NCI-H510A (cell line): ENCODE results near the gene SMG9.

ENCODE experiments used
- DNase-seq: peaks from one replicate; lab custom pipeline; 2025; lab: John Stamatoyannopoulos, UW

Gene SMG9, protein sequence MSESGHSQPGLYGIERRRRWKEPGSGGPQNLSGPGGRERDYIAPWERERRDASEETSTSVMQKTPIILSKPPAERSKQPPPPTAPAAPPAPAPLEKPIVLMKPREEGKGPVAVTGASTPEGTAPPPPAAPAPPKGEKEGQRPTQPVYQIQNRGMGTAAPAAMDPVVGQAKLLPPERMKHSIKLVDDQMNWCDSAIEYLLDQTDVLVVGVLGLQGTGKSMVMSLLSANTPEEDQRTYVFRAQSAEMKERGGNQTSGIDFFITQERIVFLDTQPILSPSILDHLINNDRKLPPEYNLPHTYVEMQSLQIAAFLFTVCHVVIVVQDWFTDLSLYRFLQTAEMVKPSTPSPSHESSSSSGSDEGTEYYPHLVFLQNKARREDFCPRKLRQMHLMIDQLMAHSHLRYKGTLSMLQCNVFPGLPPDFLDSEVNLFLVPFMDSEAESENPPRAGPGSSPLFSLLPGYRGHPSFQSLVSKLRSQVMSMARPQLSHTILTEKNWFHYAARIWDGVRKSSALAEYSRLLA

DNA sequence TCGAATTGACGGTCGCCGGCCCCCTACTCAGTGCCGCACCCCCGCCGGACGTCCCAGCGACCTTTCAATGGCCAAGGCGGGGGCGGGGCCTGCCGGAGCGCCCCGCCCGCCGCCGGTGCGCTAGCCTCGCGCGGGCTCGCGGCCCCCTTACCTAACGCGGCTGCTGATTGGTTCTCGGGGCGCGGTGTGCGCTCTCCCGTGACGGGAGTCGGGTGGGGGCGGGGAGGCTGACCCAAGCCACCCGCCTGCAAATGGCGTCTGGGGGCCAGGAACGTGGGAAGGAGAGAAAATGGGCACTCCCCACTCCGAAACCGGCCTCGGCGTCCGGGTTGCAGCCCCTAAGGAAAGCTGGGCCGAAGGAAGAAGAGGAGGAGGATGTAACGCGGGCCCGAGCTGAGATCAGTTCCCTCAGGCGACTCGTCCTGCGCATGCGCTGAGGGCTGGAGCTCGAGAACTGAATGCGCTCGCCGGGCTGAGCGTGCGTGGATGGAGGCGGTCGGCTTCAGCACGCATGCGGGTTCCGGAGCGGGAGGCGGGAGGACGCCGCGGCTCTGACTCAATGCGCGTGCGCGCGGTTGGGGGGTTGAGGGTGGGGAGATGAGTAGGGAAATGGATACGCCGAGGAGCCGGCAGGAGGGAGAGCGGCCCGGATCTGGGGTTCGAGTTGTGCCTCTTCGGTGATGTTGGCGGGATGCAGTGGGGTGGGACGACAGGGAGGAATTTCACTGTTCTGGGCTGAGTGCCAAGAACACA, at the start of gene SMG9:
SMG9 (minus strand) TSS at position 460 of the 753 bp plus-strand sequence. CDS start 4,221 bp downstream, outside the sequence.
- DNase-seq: peak; percentile 88

- no peak for DNase-seq
These were observed 49.7 kb upstream of the SMG9 start for GRCh38 chr19:43804432-43804831.

DNA sequence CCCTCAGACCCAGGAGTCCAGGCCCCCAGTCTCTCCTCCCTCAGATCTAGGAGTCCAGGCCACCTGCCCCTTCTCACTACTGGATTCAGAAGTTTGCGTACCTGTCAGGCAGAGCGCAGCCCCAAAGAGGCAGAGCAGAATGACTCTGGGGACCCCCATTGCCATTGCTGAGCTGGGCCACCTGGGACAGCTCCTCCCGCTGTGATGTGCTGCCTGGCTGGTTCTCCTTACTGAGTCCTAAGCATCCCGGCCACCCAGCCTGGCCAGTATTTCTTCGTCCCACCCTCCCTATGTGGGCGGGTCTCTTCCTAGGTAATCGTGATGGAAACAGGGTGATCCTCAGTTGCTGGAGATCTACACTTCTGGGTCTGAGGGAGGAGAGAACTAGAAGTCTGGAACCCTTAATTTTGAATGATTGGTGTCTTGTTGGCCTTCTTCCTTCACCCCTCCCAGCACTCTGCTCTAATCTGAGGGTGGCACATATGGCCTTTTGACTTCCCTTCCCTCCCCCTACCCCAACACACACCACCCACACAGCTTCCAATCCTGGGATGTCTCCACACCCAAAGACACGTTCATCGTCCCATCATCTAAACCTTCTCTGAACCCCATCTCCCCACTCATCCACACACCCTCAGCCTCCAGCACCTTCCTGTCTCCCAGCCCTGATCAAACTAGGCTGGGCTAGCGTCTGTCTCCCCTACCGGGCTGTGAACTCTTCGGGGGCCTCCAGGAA, 47.6 kb upstream of the SMG9 start, which contains the start of gene LYPD5:
LYPD5 (minus strand) TSS at position 232 of the 736 bp plus-strand sequence; CDS start at position 165, 67 bp downstream.
- no peak for DNase-seq

GRCh38 chr19:43799502-43800142, 44.9 kb upstream of the SMG9 start:
- no peak for DNase-seq

DNA sequence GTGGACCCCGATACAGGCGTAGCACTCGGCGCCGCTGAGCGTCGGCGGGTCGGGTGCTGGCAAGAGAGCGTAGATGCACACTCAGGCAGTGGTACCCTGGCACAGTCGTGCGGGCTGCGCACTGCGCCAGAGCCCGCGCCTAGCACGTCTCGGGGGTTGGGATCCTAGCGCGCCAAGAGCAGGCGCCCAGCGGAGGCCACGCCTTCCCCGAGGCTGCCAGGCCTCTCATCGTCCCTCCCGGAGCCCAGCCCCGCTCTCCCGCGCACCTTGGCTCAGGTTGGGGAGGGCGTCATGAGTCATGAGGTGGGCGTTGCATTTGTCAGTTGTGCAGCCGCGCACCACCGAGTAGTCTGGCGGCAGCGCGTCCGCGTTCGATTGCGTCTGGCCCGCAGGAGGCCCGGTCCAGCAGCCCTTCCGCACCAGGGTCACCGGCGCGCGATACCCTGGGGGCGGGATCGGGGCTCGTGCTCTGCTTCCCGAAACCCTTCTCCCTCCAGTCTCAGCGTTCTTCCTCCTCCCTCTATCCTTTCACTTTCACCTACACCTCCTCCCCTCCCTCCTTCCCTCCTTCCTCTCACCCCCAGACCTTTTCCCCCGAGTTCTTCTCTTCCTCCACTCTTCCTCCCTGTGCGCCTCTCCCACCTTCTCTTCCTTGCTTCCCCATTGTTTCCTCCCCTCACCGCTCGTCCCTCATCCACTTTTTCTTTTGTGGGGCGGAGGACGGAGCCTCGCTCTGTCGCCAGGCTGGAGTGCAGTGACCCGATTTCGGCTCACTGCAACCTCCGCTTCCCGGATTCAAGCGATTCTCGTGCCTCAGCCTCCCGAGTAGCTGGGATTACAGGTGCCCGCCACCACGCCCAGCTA, 44.0 kb upstream of the SMG9 start:
- DNase-seq: peak; percentile 37

DNA sequence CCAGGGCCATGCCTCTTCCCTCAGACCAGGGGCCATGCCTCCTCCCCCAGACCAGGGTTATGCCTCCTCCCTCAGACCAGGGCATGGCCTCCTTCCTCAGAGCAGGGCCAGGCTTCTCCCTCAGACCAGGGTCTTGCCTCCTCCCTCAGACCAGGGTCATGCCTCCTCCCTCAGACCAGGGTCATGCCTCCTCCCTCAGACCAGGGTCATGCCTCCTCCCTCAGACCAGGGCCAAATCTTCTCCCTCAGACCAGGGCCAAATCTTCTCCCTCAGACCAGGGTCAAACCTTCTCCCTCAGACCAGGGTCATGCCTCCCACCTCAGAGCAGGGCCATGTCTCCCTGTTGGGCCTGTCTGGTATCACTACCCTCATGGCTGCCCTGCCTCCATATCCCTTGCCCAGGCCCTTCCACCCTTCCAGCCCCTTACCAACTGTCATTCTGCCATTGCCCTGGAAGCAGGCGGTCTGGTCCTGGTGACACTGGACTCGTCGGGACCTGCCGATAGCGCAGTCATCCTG, 43.3 kb upstream of the SMG9 start:
- no peak for DNase-seq

- DNase-seq: no peak
These were observed 42.8 kb upstream of the SMG9 start for GRCh38 chr19:43797556-43797955.

GRCh38 chr19:43797118-43797517, 42.4 kb upstream of the SMG9 start:
- no peak for DNase-seq

DNA sequence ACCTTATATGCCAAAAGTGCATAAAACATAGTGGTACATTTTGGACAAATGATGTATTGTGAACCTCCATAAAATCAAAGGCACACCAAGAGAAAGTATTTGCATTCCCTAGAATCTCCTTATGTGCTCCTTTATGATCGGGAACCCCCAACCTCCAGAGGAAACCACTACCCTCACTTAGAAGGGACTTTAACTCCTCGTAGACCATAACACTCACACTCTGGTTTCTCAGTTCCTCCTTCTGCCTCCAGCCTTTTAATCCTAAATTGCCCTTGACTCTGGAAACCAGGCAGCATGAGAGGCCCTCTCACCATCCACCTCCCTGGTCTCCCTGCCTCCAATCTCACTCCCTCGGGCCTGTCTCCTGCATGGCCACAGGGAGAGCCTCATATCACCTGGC, 35.8 kb upstream of the SMG9 start:
- DNase-seq: no peak

GRCh38 chr19:43789029-43789428, 34.3 kb upstream of the SMG9 start:
- DNase-seq: no peak

GRCh38 chr19:43786665-43787064, 31.9 kb upstream of the SMG9 start:
- no peak for DNase-seq

- DNase-seq: no peak
These were observed 30.4 kb upstream of the SMG9 start for GRCh38 chr19:43784981-43785808.

DNA sequence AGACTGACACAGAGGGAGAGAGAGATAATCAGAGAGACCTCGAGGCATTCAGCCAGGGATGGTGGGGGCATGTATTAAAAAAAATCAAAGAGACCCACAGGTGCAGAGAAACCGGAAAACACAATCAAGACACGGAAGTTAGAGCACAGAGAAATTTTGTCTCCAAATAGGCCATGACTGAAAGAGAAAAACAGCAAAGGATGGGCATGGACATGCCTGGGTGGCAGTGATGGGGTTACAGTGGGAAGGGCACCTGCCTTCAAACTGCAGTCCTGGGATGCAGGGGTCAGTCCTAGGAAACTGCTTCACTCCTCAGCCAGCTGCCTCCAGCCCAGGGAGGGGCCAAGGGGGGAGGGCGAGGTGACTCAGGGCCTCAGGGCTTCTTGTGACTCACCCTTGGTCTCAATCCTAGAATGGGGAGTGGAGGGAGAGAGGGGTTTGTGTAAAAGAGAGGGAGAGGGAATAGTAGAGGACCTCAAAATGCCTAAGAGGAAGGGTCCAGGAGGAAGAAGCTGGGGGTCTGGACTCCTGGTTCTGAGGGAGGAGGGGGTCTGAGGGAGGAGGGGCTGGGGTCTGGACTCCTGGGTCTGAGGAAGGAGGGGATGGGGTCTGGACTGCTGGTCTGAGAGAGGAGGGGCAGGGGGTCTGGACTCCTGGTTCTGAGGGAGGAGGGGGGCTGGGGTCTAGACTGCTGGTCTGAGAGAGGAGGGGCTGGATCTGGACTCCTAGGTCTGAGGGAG, 29.6 kb upstream of the SMG9 start:
- no peak for DNase-seq

- DNase-seq: no peak
These were observed 28.9 kb upstream of the SMG9 start for GRCh38 chr19:43783636-43784035.

DNA sequence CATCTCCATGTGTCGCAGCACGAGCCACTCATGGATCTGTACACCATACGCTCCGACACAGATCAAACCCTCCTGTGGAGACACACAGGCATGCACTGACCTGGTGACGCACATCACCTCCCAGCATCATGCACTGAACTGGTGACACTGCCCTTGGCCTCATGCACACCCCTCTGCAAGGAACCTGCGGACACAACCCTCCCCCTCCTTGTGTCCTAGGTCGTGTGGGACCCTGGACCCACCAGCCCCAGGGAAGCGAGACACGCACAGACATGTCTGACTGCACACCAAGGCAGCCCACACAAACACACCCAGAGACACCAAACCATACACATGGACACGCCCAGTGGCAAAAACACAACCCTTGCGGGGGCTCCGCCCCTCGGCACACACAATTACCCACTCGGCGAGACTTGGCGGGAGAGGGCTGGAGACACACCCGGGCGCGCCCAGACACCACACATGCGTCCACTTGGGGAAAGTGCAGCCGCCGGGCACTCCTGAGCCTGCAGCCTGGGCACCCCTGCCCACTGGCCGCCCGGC, 28.0 kb upstream of the SMG9 start:
- no peak for DNase-seq

- DNase-seq: no peak
These were observed 27.5 kb upstream of the SMG9 start for GRCh38 chr19:43782311-43782660.

DNA sequence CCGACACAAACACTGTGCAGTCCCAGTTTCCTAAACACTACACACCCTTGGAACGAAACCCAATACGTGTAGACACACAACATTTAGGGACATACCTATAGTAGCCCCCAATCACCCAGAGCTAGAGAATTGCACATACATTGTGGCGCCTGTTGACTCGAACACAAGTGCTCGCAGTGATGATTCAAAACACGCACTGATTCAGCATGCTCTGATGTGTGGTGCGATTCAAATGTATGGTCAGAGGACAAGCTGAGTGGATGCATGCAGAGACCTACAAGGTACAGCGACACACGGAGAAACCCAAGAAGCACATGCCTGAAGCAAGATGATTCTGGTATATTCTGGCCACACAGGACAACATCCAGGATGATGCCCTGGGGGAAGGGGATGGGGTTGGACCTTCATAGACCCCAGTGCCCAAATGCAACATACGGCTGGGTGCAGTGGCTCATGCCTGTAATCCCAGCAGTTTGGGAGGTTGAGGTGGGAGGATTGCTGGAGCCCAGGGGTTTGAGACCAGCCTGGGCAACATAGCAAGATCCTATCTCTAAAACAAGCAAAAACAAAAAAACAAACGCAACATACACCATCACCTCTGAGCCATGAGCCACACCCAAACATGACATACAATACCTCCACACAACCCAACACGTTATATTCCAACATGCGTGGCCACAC, 27.0 kb upstream of the SMG9 start:
- DNase-seq: no peak
